Upper lobe of left lung (tissue), 6 donors: Measurements from ENCODE around the gene INPP5K. TPM values are rescaled to one million over a fixed set of nuclear protein-coding genes. Genes with fewer than 3 reads are reported as not detected.
"Not testable (repeated sequence)": the region's sequence is repeated elsewhere in the genome, so short reads cannot be mapped to it uniquely, and the experiment has no call there.

Source experiments
- ATAC-seq, 2 donors: fragments of 200-7000 bp; cut with Tn5 transposase; one replicate each; pipeline ENCODE4 v1.9.1; 2022; ENCODE audit warnings: mild to moderate bottlenecking in 2 of 2, moderate library complexity in 2 of 2; ENCODE audit not compliant: low FRiP score in 2 of 2
- DNase-seq, 2 donors: peaks; one replicate each; pipeline ENCODE4 v3.0.0-alpha.2; 2019 to 2020
- H3K27ac ChIP-seq, 4 donors: fragments of 200-600 bp; sonication (generic); one replicate each; pipeline ENCODE4 v1.5.1; 2016 to 2019
- H3K27me3 ChIP-seq, 4 donors: fragments of 200-600 bp; sonication (generic); one replicate each; pipeline ENCODE4 v1.5.1; 2017 to 2019
- H3K36me3 ChIP-seq, 4 donors: fragments of 200-600 bp; sonication (generic); one replicate each; pipeline ENCODE4 v1.5.1; 2016 to 2019
- H3K4me1 ChIP-seq, 4 donors: fragments of 200-600 bp; sonication (generic); one replicate each; pipeline ENCODE4 v1.5.1; 2018 to 2019
- H3K4me3 ChIP-seq, 4 donors: fragments of 200-600 bp; sonication (generic); one replicate each; pipeline ENCODE4 v1.5.1; 2017 to 2019; ENCODE audit warnings: mild to moderate bottlenecking in 2 of 4, moderate library complexity in 1 of 4
- H3K9me3 ChIP-seq, 4 donors: fragments of 200-600 bp; sonication (generic); one replicate each; pipeline ENCODE4 v1.5.1; 2018 to 2019
- EP300 ChIP-seq, 4 donors: sonication (generic); formaldehyde crosslinking; IDR thresholded peaks; one replicate each; pipeline ENCODE4 v1.5.1; 2017; ENCODE audit warnings: antibody characterized with exemption in 4 of 4, control low read depth in 2 of 4
- POLR2A ChIP-seq, 4 donors: fragments of 450-650 bp; IDR thresholded peaks; one replicate each; pipeline ENCODE4 v1.5.1; 2016 to 2017; ENCODE audit warnings: antibody characterized with exemption in 4 of 4, mild to moderate bottlenecking in 2 of 4
- POLR2AphosphoS5 ChIP-seq, 2 donors: sonication (generic); formaldehyde crosslinking; IDR thresholded peaks; one replicate each; pipeline ENCODE4 v1.5.1; 2017; ENCODE audit warnings: antibody characterized with exemption in 2 of 2
- WGBS, 2 donors: methylation state at CpG; one replicate each; pipeline ENCODE4 v1.1.5; 2017 to 2018; 5-methylcytosine and 5-hydroxymethylcytosine counted together
- total RNA-seq, 6 donors: library from RNA; depleted of rRNA in 4 of 6; stranded (reverse); fragments of >200 nt in 4 of 6; gene quantifications; one replicate each; pipeline versions ENCODE4 v1.1.0 to v1.2.1, GENCODE V29; 2016 to 2021
- TF ChIP-seq, protein P1 (sequence below), 6 experiments: fragments of 450-650 bp in 4 of 6; fragments of 200-600 bp in 2 of 6; sonication (generic) in 2 of 6; IDR thresholded peaks; one replicate each; pipeline ENCODE4 v1.5.1; 2016 to 2019; ENCODE audit warnings: antibody characterized with exemption in 6 of 6
- donor health status: DM: no; HTN: no; CAD: no; lungs with moderate emphysema.
- donor health status: DM: no; HTN: yes; CAD: no; lungs with severe emphysema.

INPP5K gene
- total RNA-seq, 6 donors from 2014 or later, result 60.9 to 155 (median 84.6) TPM

GRCh38 chr17:1455291-1455796 is 61.1 kb downstream of the INPP5K start:
- WGBS, 2 donors, result 0 to 1% methylated on average over 25 to 31 of the region's 31 CpGs
- TF ChIP-seq, protein P1, sequence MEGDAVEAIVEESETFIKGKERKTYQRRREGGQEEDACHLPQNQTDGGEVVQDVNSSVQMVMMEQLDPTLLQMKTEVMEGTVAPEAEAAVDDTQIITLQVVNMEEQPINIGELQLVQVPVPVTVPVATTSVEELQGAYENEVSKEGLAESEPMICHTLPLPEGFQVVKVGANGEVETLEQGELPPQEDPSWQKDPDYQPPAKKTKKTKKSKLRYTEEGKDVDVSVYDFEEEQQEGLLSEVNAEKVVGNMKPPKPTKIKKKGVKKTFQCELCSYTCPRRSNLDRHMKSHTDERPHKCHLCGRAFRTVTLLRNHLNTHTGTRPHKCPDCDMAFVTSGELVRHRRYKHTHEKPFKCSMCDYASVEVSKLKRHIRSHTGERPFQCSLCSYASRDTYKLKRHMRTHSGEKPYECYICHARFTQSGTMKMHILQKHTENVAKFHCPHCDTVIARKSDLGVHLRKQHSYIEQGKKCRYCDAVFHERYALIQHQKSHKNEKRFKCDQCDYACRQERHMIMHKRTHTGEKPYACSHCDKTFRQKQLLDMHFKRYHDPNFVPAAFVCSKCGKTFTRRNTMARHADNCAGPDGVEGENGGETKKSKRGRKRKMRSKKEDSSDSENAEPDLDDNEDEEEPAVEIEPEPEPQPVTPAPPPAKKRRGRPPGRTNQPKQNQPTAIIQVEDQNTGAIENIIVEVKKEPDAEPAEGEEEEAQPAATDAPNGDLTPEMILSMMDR (IDR thresholded peaks at IDR 0.05), result peak; percentile 55 to 86 (median 76)
- TF ChIP-seq POLR2A (IDR thresholded peaks at IDR 0.05) (no peak), POLR2AphosphoS5 (IDR thresholded peaks at IDR 0.05) (peak in 1 of 2 donors; percentile 11)
- peak; percentile 73 to 91 for DNase-seq
- peak overlapping the region; percentile 82 to 98 (median 93) for H3K4me3 ChIP-seq
- peaks cover 0 to 10% (median 3%) of the 10 kb centered on the region in 4 donors for H3K36me3 ChIP-seq
- ATAC-seq, result peak; percentile 70 to 75
- peak overlapping the region; percentile 98 to 99 (median 99) for H3K27ac ChIP-seq
- peaks cover 30 to 62% (median 46%) of the 10 kb centered on the region in 4 donors for H3K4me1 ChIP-seq
- no peaks in the 10 kb centered on the region for H3K9me3 ChIP-seq
- no peaks in the 10 kb centered on the region for H3K27me3 ChIP-seq

GRCh38 chr17:1454541-1454940 is 61.9 kb downstream of the INPP5K start:
- DNase-seq (no peak), ATAC-seq (no peak)
- peaks cover 0 to 10% (median 3%) of the 10 kb centered on the region in 4 donors for H3K36me3 ChIP-seq
- peak overlapping the region; percentile 98 to 99 (median 99) for H3K27ac ChIP-seq
- H3K27me3 ChIP-seq, result no peaks in the 10 kb centered on the region
- WGBS, 2 donors, result 45 to 57% methylated on average over 9 of the region's 9 CpGs
- no peaks in the 10 kb centered on the region for H3K9me3 ChIP-seq
- TF ChIP-seq POLR2A (IDR thresholded peaks at IDR 0.05) (no peak), EP300 (IDR thresholded peaks at IDR 0.05) (no peak), POLR2AphosphoS5 (IDR thresholded peaks at IDR 0.05) (no peak)
- TF ChIP-seq, protein P1 (IDR thresholded peaks at IDR 0.05), result no peak
- H3K4me1 ChIP-seq, result peaks cover 33 to 63% (median 47%) of the 10 kb centered on the region in 4 donors
- H3K4me3 ChIP-seq, result peak overlapping the region; percentile 82 to 98 (median 93)

GRCh38 chr17:1453694-1454093 is 62.7 kb downstream of the INPP5K start:
- not testable (repeated sequence) for DNase-seq, H3K27me3 ChIP-seq, H3K9me3 ChIP-seq, ATAC-seq
- peaks cover 0 to 10% (median 3%) of the 10 kb centered on the region in 4 donors for H3K36me3 ChIP-seq
- H3K4me3 ChIP-seq, result peak overlapping the region in 1 of 4 donors; percentile 93
- H3K27ac ChIP-seq, result peak overlapping the region in 3 of 4 donors; percentile 26 to 99 (median 99)
- WGBS, 2 donors, result 67 to 86% methylated on average over 11 of the region's 11 CpGs
- peaks cover 38 to 72% (median 55%) of the 10 kb centered on the region in 4 donors for H3K4me1 ChIP-seq

DNA sequence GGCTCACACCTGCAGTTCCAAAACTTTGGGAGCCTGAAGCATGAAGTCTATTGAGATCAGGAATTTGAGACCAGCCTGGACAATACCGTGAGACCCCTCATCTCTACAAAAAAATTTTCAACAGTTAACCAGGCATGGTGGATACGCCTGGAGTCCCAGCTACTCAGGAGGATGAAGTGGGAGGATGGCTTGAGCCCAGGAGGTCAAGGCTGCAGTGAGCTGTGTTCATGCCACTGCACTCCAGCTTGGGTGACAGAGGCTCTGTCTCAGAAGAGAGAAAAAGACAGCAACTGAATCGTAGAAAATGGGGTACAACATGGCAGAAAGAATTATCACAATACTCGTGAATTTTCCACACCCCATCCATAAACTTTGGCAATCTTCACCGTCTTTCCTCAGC is 63.6 kb downstream of the INPP5K start:
- H3K4me1 ChIP-seq, result peaks cover 47 to 80% (median 63%) of the 10 kb centered on the region in 4 donors
- 70 to 79% methylated on average over 5 of the region's 5 CpGs for WGBS, 2 donors
- H3K36me3 ChIP-seq, result peaks cover 0 to 10% (median 3%) of the 10 kb centered on the region in 4 donors
- ATAC-seq, result no peak
- no peak overlapping the region for H3K4me3 ChIP-seq
- H3K27me3 ChIP-seq, result no peaks in the 10 kb centered on the region
- no peaks in the 10 kb centered on the region for H3K9me3 ChIP-seq
- no peak for DNase-seq
- H3K27ac ChIP-seq, result peak overlapping the region in 2 of 4 donors; percentile 7 to 43
- TF ChIP-seq POLR2AphosphoS5 (IDR thresholded peaks at IDR 0.05), result no peak
- TF ChIP-seq POLR2A (IDR thresholded peaks at IDR 0.05), result no peak
- TF ChIP-seq, protein P1 (IDR thresholded peaks at IDR 0.05), result no peak
- TF ChIP-seq EP300 (IDR thresholded peaks at IDR 0.05), result no peak

DNA sequence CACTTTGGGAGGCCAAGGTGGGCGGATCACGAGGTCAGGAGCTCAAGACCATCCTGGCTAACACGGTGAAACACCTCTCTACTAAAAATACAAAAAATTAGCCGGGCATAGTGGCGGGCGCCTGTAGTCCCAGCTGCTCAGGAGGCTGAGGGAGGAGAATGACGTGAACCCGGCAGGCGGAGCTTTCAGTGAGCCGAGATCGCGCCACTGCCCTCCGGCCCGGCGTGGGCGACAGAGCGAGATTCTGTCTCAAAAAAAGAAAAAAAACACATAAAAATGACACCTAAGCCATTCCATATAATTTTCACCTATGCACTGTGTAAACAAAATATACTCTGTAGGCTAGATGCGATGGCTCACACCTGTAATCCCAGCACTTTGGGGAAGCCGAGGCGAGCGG is 66.2 kb downstream of the INPP5K start:
- H3K27me3 ChIP-seq, H3K4me3 ChIP-seq, ATAC-seq, H3K9me3 ChIP-seq, DNase-seq: not testable (repeated sequence)
- peak overlapping the region; percentile 50 to 91 (median 72) for H3K27ac ChIP-seq
- H3K4me1 ChIP-seq, result peaks cover 52 to 94% (median 73%) of the 10 kb centered on the region in 4 donors
- 94 to 97% methylated on average over 21 of the region's 21 CpGs for WGBS, 2 donors
- peaks cover 0 to 12% (median 3%) of the 10 kb centered on the region in 4 donors for H3K36me3 ChIP-seq
